ENCODE results near the gene TMEM132C.

TMEM132C gene

GRCh38 chr12:128339631-128340030 lies 72.7 kb downstream of the TMEM132C start:
- H3K4me2 ChIP-seq (ENCODE audit: low read length, poor library complexity, severe bottlenecking): no peak overlapping the region
- H2AFZ ChIP-seq (ENCODE audit: low read depth, low read length): no peak overlapping the region
- no peak overlapping the region for H3K23ac ChIP-seq (ENCODE audit: low read length in 2 of 2)
- no peak overlapping the region for H3K18ac ChIP-seq (ENCODE audit: low read depth in 1 of 2, low read length in 2 of 2)
- H3K79me1 ChIP-seq (replicated peaks; ENCODE audit: low read length, poor library complexity, severe bottlenecking): no peaks in the 10 kb centered on the region
- H2BK15ac ChIP-seq (ENCODE audit: low read depth, poor library complexity, severe bottlenecking): no peak overlapping the region
- H4K91ac ChIP-seq (ENCODE audit: low read length): no peak overlapping the region
- H3K27ac ChIP-seq (ENCODE audit: low read length, poor library complexity, severe bottlenecking): no peak overlapping the region
- WGBS: 57% methylated on average over 1 of the region's 1 CpG
- H2BK12ac ChIP-seq (ENCODE audit: low read length in 2 of 2): no peak overlapping the region
- DNase-seq: no peak
- peaks cover 6% of the 10 kb centered on the region for H3K9me3 ChIP-seq (ENCODE audit: control insufficient read depth, low read length)
- no peak overlapping the region for H3K14ac ChIP-seq (ENCODE audit: low read length in 2 of 2)
- no peak overlapping the region for H3K4ac ChIP-seq (ENCODE audit: low read depth in 1 of 2, low read length in 2 of 2)
- no peak overlapping the region for H2BK5ac ChIP-seq (ENCODE audit: low read depth, low read length, poor library complexity, severe bottlenecking)
- no peak overlapping the region for H2BK120ac ChIP-seq (ENCODE audit: low read depth, low read length)
- H3K9ac ChIP-seq (ENCODE audit: low read length): no peak overlapping the region
- peaks cover 3 to 8% of the 10 kb centered on the region in 2 experiments for H3K27me3 ChIP-seq (ENCODE audit: control insufficient read depth in 1 of 2, insufficient read depth in 1 of 2, low read length in 2 of 2)
- H3K36me3 ChIP-seq (ENCODE audit: control insufficient read depth in 1 of 2, insufficient read depth in 2 of 2, low read depth in 1 of 2, low read length in 2 of 2): no peaks in the 10 kb centered on the region
- no peak overlapping the region for H4K8ac ChIP-seq (ENCODE audit: low read length)
- H3K4me3 ChIP-seq (ENCODE audit: insufficient read depth in 1 of 2, low read depth in 1 of 2, low read length in 2 of 2): no peak overlapping the region
- H3K4me1 ChIP-seq (ENCODE audit: control insufficient read depth, insufficient read depth, low read depth, low read length): no peaks in the 10 kb centered on the region
- H2AK5ac ChIP-seq (ENCODE audit: low read length, severe bottlenecking): no peak overlapping the region

GRCh38 chr12:128353301-128353700 lies 86.3 kb downstream of the TMEM132C start:
- no peak overlapping the region for H2AFZ ChIP-seq (ENCODE audit: low read depth, low read length)
- WGBS: 51% methylated on average over 12 of the region's 12 CpGs

GRCh38 chr12:128356547-128356946 lies 89.6 kb downstream of the TMEM132C start:
- Histone ChIP-seq H3K79me1 (replicated peaks; ENCODE audit: low read length, poor library complexity, severe bottlenecking) (no peaks in the 10 kb centered on the region), H3K4me1 (ENCODE audit: control insufficient read depth, insufficient read depth, low read depth, low read length) (no peaks in the 10 kb centered on the region), H2AK5ac (ENCODE audit: low read length, severe bottlenecking) (no peak overlapping the region), H2BK5ac (ENCODE audit: low read depth, low read length, poor library complexity, severe bottlenecking) (no peak overlapping the region), H2BK120ac (ENCODE audit: low read depth, low read length) (no peak overlapping the region), H3K4me2 (ENCODE audit: low read length, poor library complexity, severe bottlenecking) (no peak overlapping the region), H2BK15ac (ENCODE audit: low read depth, poor library complexity, severe bottlenecking) (no peak overlapping the region), H4K91ac (ENCODE audit: low read length) (no peak overlapping the region), H4K8ac (ENCODE audit: low read length) (no peak overlapping the region), H3K9me3 (ENCODE audit: control insufficient read depth, low read length) (no peaks in the 10 kb centered on the region), H3K27ac (ENCODE audit: low read length, poor library complexity, severe bottlenecking) (no peak overlapping the region), H2AFZ (ENCODE audit: low read depth, low read length) (no peak overlapping the region), H3K14ac (ENCODE audit: low read length in 2 of 2) (no peak overlapping the region), H3K23ac (ENCODE audit: low read length in 2 of 2) (no peak overlapping the region), H2BK12ac (ENCODE audit: low read length in 2 of 2) (no peak overlapping the region), H3K9ac (ENCODE audit: low read length) (no peak overlapping the region), H3K36me3 (ENCODE audit: control insufficient read depth in 1 of 2, insufficient read depth in 2 of 2, low read depth in 1 of 2, low read length in 2 of 2) (no peaks in the 10 kb centered on the region), H3K4me3 (ENCODE audit: insufficient read depth in 1 of 2, low read depth in 1 of 2, low read length in 2 of 2) (no peak overlapping the region), H3K27me3 (ENCODE audit: control insufficient read depth in 1 of 2, insufficient read depth in 1 of 2, low read length in 2 of 2) (no peaks in the 10 kb centered on the region), H3K4ac (ENCODE audit: low read depth in 1 of 2, low read length in 2 of 2) (no peak overlapping the region), H3K18ac (ENCODE audit: low read depth in 1 of 2, low read length in 2 of 2) (no peak overlapping the region)
- WGBS: 80% methylated on average over 6 of the region's 7 CpGs
- no peak for DNase-seq

More at GRCh38 chr12:128353301-128353700, 86.3 kb downstream of the TMEM132C start:
- no peak overlapping the region for H3K4me3 ChIP-seq (ENCODE audit: insufficient read depth in 1 of 2, low read depth in 1 of 2, low read length in 2 of 2)
- H3K4me1 ChIP-seq (ENCODE audit: control insufficient read depth, insufficient read depth, low read depth, low read length): no peaks in the 10 kb centered on the region
- H3K4ac ChIP-seq (ENCODE audit: low read depth in 1 of 2, low read length in 2 of 2): no peak overlapping the region
- H3K79me1 ChIP-seq (replicated peaks; ENCODE audit: low read length, poor library complexity, severe bottlenecking): no peaks in the 10 kb centered on the region
- no peak overlapping the region for H3K9ac ChIP-seq (ENCODE audit: low read length)
- H2BK120ac ChIP-seq (ENCODE audit: low read depth, low read length): no peak overlapping the region
- no peak overlapping the region for H4K8ac ChIP-seq (ENCODE audit: low read length)
- H3K27me3 ChIP-seq (ENCODE audit: control insufficient read depth in 1 of 2, insufficient read depth in 1 of 2, low read length in 2 of 2): no peaks in the 10 kb centered on the region
- H3K18ac ChIP-seq (ENCODE audit: low read depth in 1 of 2, low read length in 2 of 2): no peak overlapping the region
- H3K23ac ChIP-seq (ENCODE audit: low read length in 2 of 2): no peak overlapping the region
- no peak overlapping the region for H2BK12ac ChIP-seq (ENCODE audit: low read length in 2 of 2)
- H3K14ac ChIP-seq (ENCODE audit: low read length in 2 of 2): no peak overlapping the region
- no peak overlapping the region for H4K91ac ChIP-seq (ENCODE audit: low read length)
- no peak overlapping the region for H3K27ac ChIP-seq (ENCODE audit: low read length, poor library complexity, severe bottlenecking)
- DNase-seq: no peak
- H2BK5ac ChIP-seq (ENCODE audit: low read depth, low read length, poor library complexity, severe bottlenecking): no peak overlapping the region
- H2AK5ac ChIP-seq (ENCODE audit: low read length, severe bottlenecking): no peak overlapping the region
- H3K9me3 ChIP-seq (ENCODE audit: control insufficient read depth, low read length): peaks cover 4% of the 10 kb centered on the region
- no peaks in the 10 kb centered on the region for H3K36me3 ChIP-seq (ENCODE audit: control insufficient read depth in 1 of 2, insufficient read depth in 2 of 2, low read depth in 1 of 2, low read length in 2 of 2)
- no peak overlapping the region for H3K4me2 ChIP-seq (ENCODE audit: low read length, poor library complexity, severe bottlenecking)
- H2BK15ac ChIP-seq (ENCODE audit: low read depth, poor library complexity, severe bottlenecking): no peak overlapping the region

GRCh38 chr12:128361400-128361995 lies 94.5 kb downstream of the TMEM132C start:
- H3K4me1 ChIP-seq (ENCODE audit: control insufficient read depth, insufficient read depth, low read depth, low read length): peaks cover 4% of the 10 kb centered on the region
- H2AFZ ChIP-seq (ENCODE audit: low read depth, low read length): no peak overlapping the region
- DNase-seq: no peak
- no peak overlapping the region for H3K4ac ChIP-seq (ENCODE audit: low read depth in 1 of 2, low read length in 2 of 2)
- no peak overlapping the region for H3K18ac ChIP-seq (ENCODE audit: low read depth in 1 of 2, low read length in 2 of 2)
- H3K27me3 ChIP-seq (ENCODE audit: control insufficient read depth in 1 of 2, insufficient read depth in 1 of 2, low read length in 2 of 2): peaks cover 9 to 11% of the 10 kb centered on the region in 2 experiments
- H3K23ac ChIP-seq (ENCODE audit: low read length in 2 of 2): no peak overlapping the region
- no peak overlapping the region for H3K4me2 ChIP-seq (ENCODE audit: low read length, poor library complexity, severe bottlenecking)
- no peak overlapping the region for H3K14ac ChIP-seq (ENCODE audit: low read length in 2 of 2)
- no peak overlapping the region for H3K27ac ChIP-seq (ENCODE audit: low read length, poor library complexity, severe bottlenecking)
- no peaks in the 10 kb centered on the region for H3K79me1 ChIP-seq (replicated peaks; ENCODE audit: low read length, poor library complexity, severe bottlenecking)
- no peak overlapping the region for H4K8ac ChIP-seq (ENCODE audit: low read length)
- no peak overlapping the region for H4K91ac ChIP-seq (ENCODE audit: low read length)
- 62% methylated on average over 5 of the region's 7 CpGs for WGBS
- no peak overlapping the region for H3K9ac ChIP-seq (ENCODE audit: low read length)
- H2BK120ac ChIP-seq (ENCODE audit: low read depth, low read length): no peak overlapping the region
- H2BK15ac ChIP-seq (ENCODE audit: low read depth, poor library complexity, severe bottlenecking): no peak overlapping the region
- H2BK5ac ChIP-seq (ENCODE audit: low read depth, low read length, poor library complexity, severe bottlenecking): no peak overlapping the region
- H2BK12ac ChIP-seq (ENCODE audit: low read length in 2 of 2): no peak overlapping the region
- no peak overlapping the region for H2AK5ac ChIP-seq (ENCODE audit: low read length, severe bottlenecking)
- no peaks in the 10 kb centered on the region for H3K9me3 ChIP-seq (ENCODE audit: control insufficient read depth, low read length)
- H3K4me3 ChIP-seq (ENCODE audit: insufficient read depth in 1 of 2, low read depth in 1 of 2, low read length in 2 of 2): no peak overlapping the region
- H3K36me3 ChIP-seq (ENCODE audit: control insufficient read depth in 1 of 2, insufficient read depth in 2 of 2, low read depth in 1 of 2, low read length in 2 of 2): no peaks in the 10 kb centered on the region
